Activated naive CD8-positive, alpha-beta T cell treated with anti-CD3 and anti-CD28 coated beads, Interleukin-2, amount 50 U/mL, for 24 hours (primary cell): ENCODE measurements around the gene TMEM63A.
"Not testable (repeated sequence)": the region's sequence is repeated elsewhere in the genome, so short reads cannot be mapped to it uniquely, and the experiment has no call there.

ENCODE experiments used
- ATAC-seq: fragments of 150-1000 bp; cut with Tn5 transposase; one replicate; pipeline ENCODE4 v1.10.0; 2021
- DNase-seq: peaks from one replicate; pipeline ENCODE4 v3.0.0; 2021
- H3K27ac Mint-ChIP-seq: one replicate; pipeline ENCODE4 v1.8.0; 2021; ENCODE audit warnings: mild to moderate bottlenecking, mixed read lengths
- H3K27me3 Mint-ChIP-seq: one replicate; pipeline ENCODE4 v1.8.0; 2021; ENCODE audit warnings: mixed read lengths
- H3K36me3 Mint-ChIP-seq: one replicate; pipeline ENCODE4 v1.8.0; 2021; ENCODE audit warnings: low read depth, mixed read lengths
- H3K4me1 Mint-ChIP-seq: one replicate; pipeline ENCODE4 v1.8.0; 2021; ENCODE audit warnings: mixed read lengths
- H3K4me3 Mint-ChIP-seq: one replicate; pipeline ENCODE4 v1.8.0; 2021; ENCODE audit warnings: mild to moderate bottlenecking, moderate library complexity, mixed read lengths
- H3K9me3 Mint-ChIP-seq: one replicate; pipeline ENCODE4 v1.8.0; 2021; ENCODE audit warnings: mixed read lengths

Gene TMEM63A

DNA sequence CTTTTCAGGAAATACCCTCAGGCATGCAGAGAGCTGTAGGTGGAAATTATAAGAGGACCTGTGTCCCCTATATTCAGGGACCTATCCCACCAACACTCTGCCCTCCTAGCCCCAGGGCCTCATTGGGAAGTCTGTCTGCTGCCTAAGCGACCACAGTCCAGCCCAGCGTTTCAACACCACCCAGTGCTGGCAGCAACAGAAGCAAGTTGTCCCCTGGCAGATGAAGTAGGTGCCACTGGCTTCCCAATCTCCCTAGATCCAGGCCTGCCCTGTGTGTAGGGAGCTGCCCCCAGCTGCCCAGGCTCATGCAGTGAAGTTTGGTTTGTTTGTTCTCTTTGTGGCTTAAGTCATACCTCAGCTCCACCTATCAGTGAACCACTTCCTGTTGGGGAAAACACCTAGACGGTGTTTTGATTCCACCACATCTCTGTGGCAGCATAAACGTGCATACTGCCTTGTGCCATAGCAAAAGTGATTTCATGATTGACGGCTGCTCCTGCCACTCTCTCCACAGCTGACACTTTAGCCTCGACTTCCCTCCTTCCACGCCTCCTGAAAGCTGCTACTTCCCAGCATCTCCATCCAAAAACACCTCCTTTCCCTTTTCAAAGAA is 14.9 kb upstream of the TMEM63A start:
- peaks cover 33% of the 10 kb centered on the region for H3K4me1 Mint-ChIP-seq

DNA sequence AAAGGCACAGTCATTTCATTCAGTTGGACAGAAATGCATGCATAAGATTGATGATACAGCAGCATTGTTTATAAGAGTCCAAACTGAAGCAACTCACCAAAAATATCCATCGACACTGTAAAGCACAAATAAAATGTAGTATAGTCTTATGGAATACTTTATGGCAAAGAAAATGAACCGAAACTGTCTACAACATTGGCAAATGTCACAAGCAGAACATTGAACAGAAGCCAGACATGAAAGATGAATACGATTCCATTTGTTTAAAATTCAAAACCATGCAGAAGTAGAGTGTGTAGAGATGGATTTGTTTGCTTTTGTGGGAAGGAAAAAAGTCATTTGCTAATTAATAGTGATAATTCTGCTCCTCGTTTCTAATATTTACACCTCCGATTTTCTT is 14.3 kb upstream of the TMEM63A start:
- ATAC-seq (no peak), DNase-seq (no peak)
- Mint-ChIP-seq H3K4me3 (no peak overlapping the region), H3K36me3 (peaks cover 2% of the 10 kb centered on the region), H3K27me3 (no peaks in the 10 kb centered on the region), H3K4me1 (peaks cover 33% of the 10 kb centered on the region), H3K9me3 (no peaks in the 10 kb centered on the region), H3K27ac (peak overlapping the region; percentile 77)

More for the DNA sequence above, 14.9 kb upstream of the TMEM63A start:
- no peaks in the 10 kb centered on the region for H3K9me3 Mint-ChIP-seq
- H3K36me3 Mint-ChIP-seq: peaks cover 2% of the 10 kb centered on the region
- ATAC-seq (peak; percentile 100), DNase-seq (peak; percentile 60)
- peak overlapping the region; percentile 77 for H3K27ac Mint-ChIP-seq
- no peaks in the 10 kb centered on the region for H3K27me3 Mint-ChIP-seq
- peak overlapping the region; percentile 41 for H3K4me3 Mint-ChIP-seq

DNA sequence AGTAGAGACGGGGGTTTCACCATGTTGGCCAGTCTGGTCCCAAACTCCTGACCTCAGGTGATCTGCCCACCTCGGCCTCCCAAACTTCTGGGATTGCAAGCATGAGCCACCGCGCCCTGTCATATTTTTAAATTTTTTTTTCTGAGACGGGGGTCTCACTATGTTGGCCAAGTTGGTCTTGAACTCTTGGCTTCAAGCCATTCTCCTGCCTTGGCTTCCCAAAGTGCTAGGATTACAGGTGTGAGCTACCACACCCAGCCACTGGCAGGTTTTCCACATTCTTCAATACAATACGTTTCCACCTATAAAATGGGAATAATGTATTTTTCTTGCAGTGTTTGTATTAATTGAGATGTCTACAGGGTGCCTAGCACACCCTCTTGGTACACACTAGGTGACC is 10.1 kb upstream of the TMEM63A start:
- ATAC-seq (no peak), DNase-seq (no peak)
- peaks cover 2% of the 10 kb centered on the region for H3K36me3 Mint-ChIP-seq
- no peak overlapping the region for H3K27ac Mint-ChIP-seq
- no peaks in the 10 kb centered on the region for H3K27me3 Mint-ChIP-seq
- H3K4me1 Mint-ChIP-seq: peaks cover 14% of the 10 kb centered on the region
- no peak overlapping the region for H3K4me3 Mint-ChIP-seq
- no peaks in the 10 kb centered on the region for H3K9me3 Mint-ChIP-seq

DNA sequence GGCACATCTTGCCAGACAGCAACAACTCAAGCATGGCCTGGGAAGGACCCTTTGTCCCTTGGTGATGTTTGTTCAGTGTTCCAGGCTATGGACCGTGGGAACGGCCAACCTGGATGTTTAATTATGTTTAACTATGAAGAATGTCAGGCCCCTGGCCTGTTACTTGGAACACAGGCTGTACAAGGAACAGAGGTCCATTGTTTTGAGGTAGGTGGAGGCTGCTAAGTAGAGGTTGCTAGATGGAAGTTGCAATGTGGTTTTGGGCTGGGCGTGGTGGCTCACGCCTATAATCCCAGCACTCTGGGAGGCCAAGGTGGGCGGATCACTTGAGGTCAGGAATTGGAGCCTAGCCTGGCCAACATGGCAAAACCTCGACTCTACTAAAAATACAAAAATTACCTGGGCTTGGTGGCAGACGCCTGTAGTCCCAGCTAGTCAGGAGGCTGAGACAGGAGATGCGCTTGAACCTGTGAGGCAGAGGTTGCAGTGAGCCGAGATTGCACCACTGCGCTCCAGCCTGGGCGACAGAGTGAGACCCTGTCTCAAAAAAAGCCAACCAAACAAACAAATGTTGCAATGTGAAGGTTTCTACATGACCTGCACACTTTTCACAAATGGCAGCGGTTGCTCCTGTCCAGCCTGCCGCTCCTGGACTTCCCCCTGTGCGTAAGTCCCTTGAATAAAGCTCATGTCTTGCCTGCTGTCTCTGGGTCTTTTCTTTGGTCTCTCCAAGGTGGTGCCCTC is 9.2 kb upstream of the TMEM63A start:
- H3K27me3 Mint-ChIP-seq: no peaks in the 10 kb centered on the region
- no peak overlapping the region for H3K27ac Mint-ChIP-seq
- no peak overlapping the region for H3K4me3 Mint-ChIP-seq

DNA sequence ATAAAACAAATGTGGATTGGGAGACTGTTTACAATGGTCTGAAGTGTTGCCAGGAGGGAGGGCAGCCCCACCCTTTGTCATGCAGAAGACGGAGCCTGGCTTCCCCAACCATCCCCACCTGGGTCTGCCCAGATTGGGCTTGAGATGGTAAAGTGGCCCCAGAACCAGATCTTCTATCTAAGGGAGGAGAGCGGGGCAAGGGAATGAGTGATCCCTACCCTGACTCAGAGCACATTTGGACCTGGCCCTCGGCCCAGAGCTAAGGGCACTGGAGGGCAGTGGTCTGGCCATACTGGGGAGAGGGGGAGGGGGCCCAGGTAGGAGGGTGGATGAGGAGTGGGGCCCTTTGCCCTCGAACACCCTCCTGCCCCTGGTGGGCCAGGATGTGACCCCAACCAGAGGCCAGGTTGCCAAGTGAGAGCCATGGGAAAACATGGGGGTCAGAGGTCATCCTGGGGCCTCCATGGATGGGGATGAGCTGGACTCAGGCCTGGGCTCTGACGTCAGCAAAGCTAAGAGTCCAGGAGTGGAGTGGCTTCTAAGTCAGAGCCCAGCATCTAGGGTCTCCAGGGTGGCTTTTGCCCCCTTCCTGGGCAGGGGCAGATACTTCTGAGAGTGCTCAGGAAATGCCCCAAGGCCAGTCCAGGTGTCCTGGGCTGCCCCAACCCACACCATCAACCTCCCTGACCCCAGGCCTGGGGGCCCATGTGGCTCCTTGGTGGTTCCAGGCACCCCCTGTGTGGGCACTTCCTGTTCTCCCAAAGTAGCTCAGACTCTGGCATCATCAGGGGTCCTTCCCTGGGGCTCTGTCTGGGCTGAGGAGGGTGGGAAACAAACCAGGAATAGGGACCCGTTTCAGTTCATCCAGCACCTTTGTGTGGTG is 8.4 kb upstream of the TMEM63A start:
- no peaks in the 10 kb centered on the region for H3K36me3 Mint-ChIP-seq
- ATAC-seq: no peak
- no peak overlapping the region for H3K27ac Mint-ChIP-seq
- H3K9me3 Mint-ChIP-seq: no peaks in the 10 kb centered on the region
- no peak overlapping the region for H3K4me3 Mint-ChIP-seq
- no peaks in the 10 kb centered on the region for H3K27me3 Mint-ChIP-seq
- no peak for DNase-seq
- H3K4me1 Mint-ChIP-seq: peaks cover 2% of the 10 kb centered on the region

More for the DNA sequence above, 9.2 kb upstream of the TMEM63A start:
- H3K4me1 Mint-ChIP-seq: peaks cover 4% of the 10 kb centered on the region
- ATAC-seq (no peak), DNase-seq (no peak)
- no peaks in the 10 kb centered on the region for H3K9me3 Mint-ChIP-seq
- H3K36me3 Mint-ChIP-seq: no peaks in the 10 kb centered on the region

DNA sequence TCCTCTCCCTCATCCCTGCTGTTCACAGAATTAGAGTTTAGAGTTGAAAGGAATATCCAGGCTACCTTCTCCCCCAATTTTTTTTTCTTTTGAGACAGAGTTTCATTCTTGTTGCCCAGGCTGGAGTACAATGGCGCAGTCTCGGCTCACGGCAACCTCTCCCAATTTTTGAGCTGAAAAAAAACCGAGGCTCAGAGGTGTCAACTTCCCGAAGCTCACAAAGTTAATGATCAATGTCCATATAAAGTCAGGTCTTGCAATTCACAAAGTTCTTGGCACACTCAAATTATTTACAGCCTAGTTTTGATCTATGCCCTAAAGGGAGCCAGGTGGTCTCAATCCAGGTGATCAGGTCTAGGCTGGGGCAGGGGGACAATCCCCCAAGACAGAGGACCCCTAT is 7.6 kb upstream of the TMEM63A start:
- no peak overlapping the region for H3K4me3 Mint-ChIP-seq
- no peak for ATAC-seq
- peaks cover 2% of the 10 kb centered on the region for H3K4me1 Mint-ChIP-seq
- no peaks in the 10 kb centered on the region for H3K9me3 Mint-ChIP-seq
- no peak overlapping the region for H3K27ac Mint-ChIP-seq
- no peaks in the 10 kb centered on the region for H3K27me3 Mint-ChIP-seq
- DNase-seq: no peak
- H3K36me3 Mint-ChIP-seq: no peaks in the 10 kb centered on the region

DNA sequence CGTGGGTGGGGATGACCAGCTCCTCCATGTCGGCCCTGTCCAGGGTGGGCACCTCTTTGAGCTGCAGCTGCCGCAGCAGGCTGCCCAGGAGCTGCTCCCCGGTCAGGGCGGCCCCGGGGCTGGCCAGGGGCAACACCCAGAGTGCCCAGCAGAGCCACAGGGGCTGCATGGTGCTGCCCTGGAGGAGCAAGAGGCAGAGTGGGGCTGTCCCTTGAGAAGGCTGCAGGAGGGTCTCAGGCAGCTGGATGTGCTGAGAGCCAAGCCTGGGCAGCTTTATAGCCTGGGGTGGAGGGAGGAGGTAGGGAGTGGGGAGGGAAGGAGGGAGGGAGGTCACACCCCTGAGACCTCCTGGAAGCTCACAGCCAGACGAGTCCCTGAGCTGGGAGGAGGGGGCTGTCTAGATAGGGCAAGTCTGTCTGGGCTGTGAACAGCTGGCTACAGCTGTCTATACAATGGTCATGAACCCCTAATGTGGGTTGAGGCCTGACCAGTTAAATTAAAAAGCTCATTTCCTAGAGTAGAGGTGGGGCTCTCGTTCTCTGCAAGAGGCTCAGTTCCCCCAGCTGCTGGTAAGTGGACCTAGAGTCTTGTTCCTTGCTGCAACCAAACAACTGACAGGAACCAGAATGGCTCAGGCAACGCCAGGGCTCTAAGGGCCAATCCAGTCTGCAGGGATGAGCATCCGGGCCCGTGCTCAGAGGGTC is 6.9 kb upstream of the TMEM63A start, which contains the start of gene LEFTY1:
Gene LEFTY1 (minus strand): TSS at position 249 of the 704 bp plus-strand sequence. CDS start 80 bp downstream, at position 169.
- DNase-seq (no peak), ATAC-seq (peak; percentile 28)
- Mint-ChIP-seq H3K27ac (no peak within 1 kb of the TSS), H3K9me3 (no peaks in the 10 kb centered on the region), H3K4me1 (peaks cover 2% of the 10 kb centered on the region), H3K4me3 (no peak within 1 kb of the TSS), H3K27me3 (no peaks in the 10 kb centered on the region), H3K36me3 (no peaks in the 10 kb centered on the region)

DNA sequence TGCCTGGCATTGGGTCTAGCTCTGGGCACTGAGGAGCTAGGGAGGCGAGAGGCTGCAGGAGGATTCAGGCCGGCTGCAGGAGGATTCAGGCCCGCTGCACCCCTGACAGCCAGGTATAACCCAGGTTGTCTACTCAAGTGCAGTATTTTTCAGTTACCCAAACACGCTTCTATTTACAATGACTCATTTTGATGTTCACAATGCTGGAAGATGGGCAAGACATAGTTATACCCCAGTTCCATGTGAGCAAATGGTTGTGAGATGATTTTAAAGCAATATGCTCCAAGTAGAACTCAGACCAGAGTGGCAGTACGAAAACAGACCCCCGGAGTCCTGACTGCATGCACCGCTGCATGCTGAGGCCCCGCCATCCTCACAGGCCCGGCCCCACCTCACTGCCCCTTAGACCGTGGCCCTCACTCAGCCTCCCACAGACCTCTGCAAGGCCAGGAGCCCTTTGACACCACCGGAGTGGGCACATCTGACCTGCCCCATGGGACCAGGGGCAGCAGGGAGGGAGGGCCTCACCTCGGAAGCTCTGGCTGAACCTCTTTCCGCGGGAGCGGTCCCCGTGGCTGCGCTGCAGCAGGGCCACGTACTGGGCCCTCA is 6.2 kb upstream of the TMEM63A start:
- Mint-ChIP-seq H3K4me1 (peaks cover 7% of the 10 kb centered on the region), H3K27ac (no peak overlapping the region), H3K4me3 (no peak overlapping the region), H3K9me3 (no peaks in the 10 kb centered on the region), H3K27me3 (no peaks in the 10 kb centered on the region), H3K36me3 (no peaks in the 10 kb centered on the region)
- no peak for DNase-seq
- peak; percentile 26 for ATAC-seq

DNA sequence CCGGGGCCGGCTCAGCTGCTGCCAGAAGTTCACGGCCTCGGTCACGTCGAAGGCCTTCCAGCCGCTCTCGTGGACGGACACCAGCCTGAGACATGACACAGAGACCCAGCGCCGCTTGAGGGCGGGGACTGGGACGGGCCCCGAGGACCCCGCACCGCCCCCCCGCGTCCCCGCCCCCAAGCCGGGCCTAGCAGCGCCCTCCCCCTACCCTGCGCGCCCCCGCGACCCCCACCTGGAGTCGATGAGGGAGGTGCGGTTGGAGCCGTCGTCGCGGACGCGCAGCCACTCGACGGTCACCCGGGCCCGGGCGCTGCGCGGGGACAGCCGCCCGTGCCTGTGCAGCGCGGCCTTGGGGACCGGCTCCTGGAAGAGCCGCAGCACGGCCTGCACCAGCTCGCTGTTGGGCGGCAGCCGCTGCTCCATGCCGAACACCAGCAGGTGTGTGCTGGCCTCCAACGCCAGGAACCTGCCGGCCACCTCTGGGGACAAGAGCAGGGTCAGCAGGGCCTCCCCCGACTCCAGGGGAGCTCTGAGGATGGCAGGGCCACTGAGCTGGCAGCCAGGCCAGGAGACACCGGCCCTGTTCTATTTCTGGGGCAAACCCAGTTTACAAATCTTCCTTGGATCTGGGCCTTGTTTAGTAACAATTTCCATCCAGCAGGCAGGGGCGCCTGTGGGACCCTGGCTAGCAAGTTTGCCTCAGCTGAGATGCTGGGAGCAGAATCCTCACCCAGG is 5.5 kb upstream of the TMEM63A start:
- not testable (repeated sequence) for H3K27ac Mint-ChIP-seq

DNA sequence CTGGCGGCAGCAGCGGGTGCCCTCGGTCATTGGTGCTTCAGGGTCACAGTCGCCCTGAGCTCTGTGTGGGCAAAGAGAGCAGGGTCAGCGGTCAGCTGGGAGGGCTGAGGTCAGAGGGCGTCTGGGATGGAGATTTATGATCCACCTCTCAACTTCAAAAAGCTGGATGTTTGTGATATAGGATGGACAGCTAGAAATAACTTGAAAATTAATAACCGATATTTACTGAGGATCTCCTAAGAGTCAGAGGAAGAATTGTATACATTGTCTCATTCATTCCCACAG is 4.8 kb upstream of the TMEM63A start:
- Mint-ChIP-seq H3K27ac (no peak overlapping the region), H3K9me3 (no peaks in the 10 kb centered on the region), H3K27me3 (no peaks in the 10 kb centered on the region), H3K36me3 (no peaks in the 10 kb centered on the region), H3K4me1 (peaks cover 10% of the 10 kb centered on the region), H3K4me3 (no peak overlapping the region)
- no peak for DNase-seq
- no peak for ATAC-seq

More for the DNA sequence above, 5.5 kb upstream of the TMEM63A start:
- H3K9me3 Mint-ChIP-seq, H3K27me3 Mint-ChIP-seq, DNase-seq, ATAC-seq, H3K36me3 Mint-ChIP-seq, H3K4me3 Mint-ChIP-seq, H3K4me1 Mint-ChIP-seq: not testable (repeated sequence)

DNA sequence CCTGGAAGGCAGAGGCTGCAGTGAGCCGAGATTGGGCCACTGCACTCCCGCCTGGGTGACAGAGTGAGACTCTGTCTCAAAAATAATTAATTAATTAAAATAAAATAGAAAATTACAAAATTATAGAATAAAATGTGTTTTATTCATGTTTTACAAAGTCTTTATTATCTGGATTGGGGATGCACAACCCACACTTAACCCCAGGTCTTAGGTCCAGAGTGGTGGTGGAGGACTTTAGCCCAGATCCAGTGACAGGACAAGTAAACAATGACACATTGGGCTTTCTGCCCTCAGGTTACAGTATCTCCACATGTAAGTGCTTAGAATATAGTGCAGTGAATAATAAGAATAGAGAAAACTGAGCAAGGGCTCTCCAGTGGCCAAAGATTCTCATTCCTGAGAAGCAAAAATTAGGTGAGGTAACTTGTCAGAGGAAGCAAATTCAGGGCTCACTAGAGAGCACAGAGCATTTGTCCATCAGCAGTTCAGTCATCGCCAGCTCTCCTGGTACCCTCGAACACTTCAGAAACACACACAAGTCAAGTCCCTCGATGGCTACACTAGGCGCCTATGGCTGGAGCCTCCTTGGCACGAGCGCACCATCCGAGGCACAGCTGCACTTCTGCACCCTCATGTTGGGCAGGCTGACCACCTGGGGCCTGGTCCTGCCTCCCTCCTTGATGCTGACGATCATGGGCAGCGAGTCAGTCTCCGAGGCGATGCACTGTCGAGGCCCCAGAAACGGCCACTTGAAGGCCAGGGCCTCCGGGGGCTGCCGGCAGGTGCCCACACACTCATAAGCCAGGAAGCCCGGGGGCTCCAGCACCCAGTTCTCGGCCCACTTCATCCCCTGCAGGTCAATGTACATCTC is 4.2 kb upstream of the TMEM63A start:
- no peak overlapping the region for H3K27ac Mint-ChIP-seq
- no peaks in the 10 kb centered on the region for H3K36me3 Mint-ChIP-seq
- no peak for ATAC-seq
- DNase-seq: no peak
- H3K27me3 Mint-ChIP-seq: no peaks in the 10 kb centered on the region
- no peak overlapping the region for H3K4me3 Mint-ChIP-seq
- H3K4me1 Mint-ChIP-seq: peaks cover 11% of the 10 kb centered on the region
- H3K9me3 Mint-ChIP-seq: no peaks in the 10 kb centered on the region

DNA sequence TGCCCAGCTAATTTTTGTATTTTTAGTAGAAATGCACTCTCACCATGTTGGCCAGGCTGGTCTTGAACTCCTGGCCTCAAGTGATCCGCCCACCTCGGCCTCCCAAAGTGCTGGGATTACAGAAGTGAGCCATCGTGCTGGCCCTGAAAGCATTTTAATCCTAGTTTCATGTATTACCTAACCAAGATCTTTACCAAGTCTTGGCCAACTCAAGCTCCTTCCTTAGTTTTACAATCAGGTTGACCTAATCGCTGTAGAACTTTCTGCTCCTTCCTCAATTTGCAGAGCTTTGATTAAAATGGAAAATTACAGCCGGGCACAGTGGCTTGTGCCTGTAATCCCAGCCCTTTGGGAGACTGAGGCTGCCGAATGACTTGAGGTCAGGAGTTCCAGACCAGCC is 3.2 kb upstream of the TMEM63A start:
- Mint-ChIP-seq H3K4me1 (peaks cover 19% of the 10 kb centered on the region), H3K36me3 (no peaks in the 10 kb centered on the region), H3K9me3 (no peaks in the 10 kb centered on the region), H3K27me3 (no peaks in the 10 kb centered on the region), H3K27ac (no peak overlapping the region), H3K4me3 (no peak overlapping the region)
- DNase-seq (no peak), ATAC-seq (no peak)
